ENCODE results near the gene DLX4.

Gene DLX4

GRCh38 chr17:49970498-49970897 lies 1.5 kb downstream of the DLX4 start:
- no peak for DNase-seq

GRCh38 chr17:49971199-49971847 lies 2.3 kb downstream of the DLX4 start:
- no peak for DNase-seq

GRCh38 chr17:49971848-49972485 lies 3.0 kb downstream of the DLX4 start:
- DNase-seq, result no peak

GRCh38 chr17:49972486-49973270 lies 3.7 kb downstream of the DLX4 start:
- no peak for DNase-seq

GRCh38 chr17:49973271-49973615 lies 4.3 kb downstream of the DLX4 start:
- no peak for DNase-seq

GRCh38 chr17:49975531-49975930 lies 6.5 kb downstream of the DLX4 start:
- DNase-seq, result no peak

- DNase-seq, result no peak
Measured at GRCh38 chr17:49976163-49976827, 7.3 kb downstream of the DLX4 start.

- no peak for DNase-seq
Measured at GRCh38 chr17:49976828-49977202, 7.8 kb downstream of the DLX4 start.

GRCh38 chr17:49977463-49978389 lies 8.7 kb downstream of the DLX4 start:
- DNase-seq, result no peak

GRCh38 chr17:49978501-49978900 lies 9.5 kb downstream of the DLX4 start:
- DNase-seq, result no peak

- DNase-seq, result no peak
Measured at GRCh38 chr17:49979748-49980479, 10.9 kb downstream of the DLX4 start.

GRCh38 chr17:49980703-49981197 lies 11.8 kb downstream of the DLX4 start:
- no peak for DNase-seq

- no peak for DNase-seq
Measured at GRCh38 chr17:49984283-49984682, 15.3 kb downstream of the DLX4 start.

GRCh38 chr17:49984776-49985175 lies 15.8 kb downstream of the DLX4 start:
- DNase-seq, result no peak

- no peak for DNase-seq
Measured at GRCh38 chr17:49985310-49985990, 16.5 kb downstream of the DLX4 start.

- DNase-seq, result no peak
Measured at GRCh38 chr17:49986396-49987289, 17.7 kb downstream of the DLX4 start.

- DNase-seq, result no peak
Measured at GRCh38 chr17:49987290-49987585, 18.2 kb downstream of the DLX4 start.

GRCh38 chr17:49987681-49988441 lies 18.9 kb downstream of the DLX4 start:
- peak; percentile 44 for DNase-seq

- peak; percentile 48 for DNase-seq
Measured at GRCh38 chr17:49989518-49989880, 20.5 kb downstream of the DLX4 start.
